Endothelial cell of umbilical vein (primary cell): Measurements from ENCODE around the gene NCK1. TPM values are rescaled to one million over a fixed set of nuclear protein-coding genes. Genes with fewer than 3 reads are reported as not detected.

Experiments
- BruUV-seq: library from RNA; stranded (reverse); fragments of 400-500 nt; replicated peaks from 2 replicates; lab custom pipeline; 2021; lab: Mats Ljungman, UMichigan
- CTCF ChIA-PET: fragments of 300-600, 350-600 bp; sonication (Branson Sonifier 250); formaldehyde crosslinking; loops from one replicate; lab custom pipeline; 2021; ENCODE audit warnings: antibody characterized with exemption, inconsistent platforms; lab: Charles Lee
- POLR2A ChIA-PET: fragments of 300-600, 350-600 bp; sonication (Branson Sonifier 250); formaldehyde crosslinking; loops from one replicate; lab custom pipeline; 2021; ENCODE audit warnings: antibody characterized with exemption, inconsistent platforms; lab: Charles Lee
- DNase-seq: peaks from one replicate; pipeline ENCODE4 v3.0.0-alpha.2; 2011; ENCODE audit warnings: low read depth, low spot score
- FAIRE-seq: peaks from 2 replicates; lab custom pipeline; 2011; peaks lifted over from hg19 to GRCh38; lab: Jason Lieb, UNC
- H2AFZ ChIP-seq: 2 replicates; pipeline ENCODE4 v1.6.0; 2012; ENCODE audit warnings: low read depth, low read length, control low read depth, inconsistent platforms
- H3K27ac ChIP-seq: 2 replicates; pipeline ENCODE4 v1.5.1; 2011; ENCODE audit warnings: low read depth, mild to moderate bottlenecking, control low read depth, low read length, moderate library complexity; ENCODE audit not compliant: insufficient read depth
- H3K27me3 ChIP-seq, 2 experiments: 2 replicates each; pipeline versions ENCODE4 v1.6.0 to v1.6.1; 2011; ENCODE audit warnings: low read length in 2 of 2, mixed read lengths in 1 of 2; ENCODE audit not compliant: control insufficient read depth in 2 of 2, insufficient read depth in 2 of 2
- H3K36me3 ChIP-seq, 2 experiments: 2 replicates in 1 of 2; 3 replicates in 1 of 2; pipeline ENCODE4 v1.5.1; 2011; ENCODE audit warnings: low read length in 2 of 2, mild to moderate bottlenecking in 1 of 2, moderate library complexity in 1 of 2; ENCODE audit not compliant: control insufficient read depth in 2 of 2, insufficient read depth in 2 of 2; ENCODE audit errors: extremely low read depth in 1 of 2
- H3K4me1 ChIP-seq: 3 replicates; pipeline ENCODE4 v1.5.1; 2011; ENCODE audit warnings: mild to moderate bottlenecking, low read length; ENCODE audit not compliant: control insufficient read depth, insufficient read depth; ENCODE audit errors: extremely low read depth
- H3K4me2 ChIP-seq: 2 replicates; pipeline ENCODE4 v1.6.1; 2011; ENCODE audit warnings: low read length, control low read depth, mixed read lengths; ENCODE audit not compliant: insufficient read depth
- H3K4me3 ChIP-seq, 3 experiments: fragments of 200-600 bp in 1 of 3; sonication (generic), shearing (Covaris generic) in 1 of 3; replicated peaks in 1 of 3; 2 replicates each; pipeline ENCODE4 v1.5.1; 2011 to 2016; ENCODE audit warnings: control low read depth in 3 of 3, low read length in 3 of 3, mild to moderate bottlenecking in 2 of 3, inconsistent platforms in 1 of 3, low read depth in 1 of 3, moderate library complexity in 1 of 3; ENCODE audit not compliant: insufficient read depth in 1 of 3
- H3K79me2 ChIP-seq: 2 replicates; pipeline ENCODE4 v1.6.0; 2012; ENCODE audit warnings: low read length, inconsistent platforms; ENCODE audit not compliant: control insufficient read depth, insufficient read depth
- H3K9ac ChIP-seq: replicated peaks from 2 replicates; pipeline ENCODE3; 2011; ENCODE audit warnings: low read length, control low read depth; ENCODE audit not compliant: insufficient read depth; ENCODE audit errors: extremely low read depth
- H3K9me1 ChIP-seq: replicated peaks from 3 replicates; pipeline ENCODE4 v1.6.0; 2011; ENCODE audit warnings: mild to moderate bottlenecking, low read length; ENCODE audit not compliant: control insufficient read depth, insufficient read depth; ENCODE audit errors: extremely low read depth
- H3K9me3 ChIP-seq: replicated peaks from 2 replicates; pipeline ENCODE4 v1.5.1; 2012; ENCODE audit warnings: low read length, inconsistent platforms; ENCODE audit not compliant: control insufficient read depth, insufficient read depth
- H4K20me1 ChIP-seq: replicated peaks from 2 replicates; pipeline ENCODE3; 2011; ENCODE audit warnings: mild to moderate bottlenecking, low read length; ENCODE audit not compliant: control insufficient read depth, insufficient read depth; ENCODE audit errors: extremely low read depth
- EZH2 ChIP-seq: IDR thresholded peaks from 2 replicates; pipeline ENCODE4 v1.6.1; 2012; ENCODE audit warnings: borderline replicate concordance, low read depth, mild to moderate bottlenecking, moderate library complexity, low read length, inconsistent platforms; ENCODE audit not compliant: severe bottlenecking
- FOS ChIP-seq: IDR thresholded peaks from 2 replicates; pipeline ENCODE4 v1.6.1; 2011; ENCODE audit warnings: mild to moderate bottlenecking, low read length, moderate library complexity, borderline replicate concordance; ENCODE audit not compliant: insufficient read depth
- GATA2 ChIP-seq: IDR thresholded peaks from 2 replicates; pipeline ENCODE4 v1.7.0; 2011; ENCODE audit warnings: low read depth, mild to moderate bottlenecking, moderate library complexity, mixed read lengths, low read length; ENCODE audit not compliant: insufficient read length, insufficient read depth
- JUN ChIP-seq: IDR thresholded peaks from 2 replicates; pipeline ENCODE4 v1.6.1; 2011; ENCODE audit warnings: borderline replicate concordance, low read depth; ENCODE audit not compliant: insufficient read length, insufficient read depth
- MYC ChIP-seq: IDR thresholded peaks from one replicate; pipeline ENCODE4 v1.6.1; 2011; ENCODE audit warnings: mild to moderate bottlenecking, low read depth, low read length
- POLR2A ChIP-seq: IDR thresholded peaks from 2 replicates; pipeline ENCODE4 v1.6.1; 2012; ENCODE audit warnings: low read depth, mild to moderate bottlenecking, control low read depth, low read length
- POLR2AphosphoS5 ChIP-seq: IDR thresholded peaks from 2 replicates; pipeline ENCODE4 v1.6.1; 2012; ENCODE audit warnings: low read depth, mild to moderate bottlenecking, control low read depth, low read length, moderate library complexity; ENCODE audit not compliant: insufficient read depth
- dilution Hi-C: fragments of 300-500 bp; cut with MboI; formaldehyde crosslinking; loops from one replicate; pipeline ENCODE4 v1.15.0; 2019; ENCODE audit warnings: low sequenced_read_pairs; ENCODE audit not compliant: extremely low pct_ligation_motif_present
- intact Hi-C: fragments of 100-400 bp; cut with micrococcal nuclease; formaldehyde crosslinking; loops from one replicate; pipeline ENCODE4 v1.10.0; 2022
- polyA plus RNA-seq, 4 experiments: library from polyadenylated mRNA; depleted of rRNA in 3 of 4; stranded (reverse) in 3 of 4; unstranded in 1 of 4; fragments of >200 nt; gene quantifications; 2 replicates each; pipeline versions ENCODE4 v1.2.1 to v1.2.3, GENCODE V29; 2011 to 2012; ENCODE audit warnings: missing spikeins in 1 of 4
- total RNA-seq: library from RNA; stranded (reverse); gene quantifications from 2 replicates; pipeline ENCODE4 v1.2.3, GENCODE V29; 2021
- TF ChIP-seq, protein P1 (sequence below), 2 donors: IDR thresholded peaks; 1 replicate in 1 of 2; 2 replicates in 1 of 2; pipeline ENCODE4 v1.5.1; 2011; ENCODE audit warnings: low read length in 2 of 2, mild to moderate bottlenecking in 2 of 2, moderate library complexity in 2 of 2, control low read depth in 1 of 2, inconsistent platforms in 1 of 2, low read depth in 1 of 2; ENCODE audit not compliant: insufficient read depth in 1 of 2; ENCODE audit errors: extremely low read depth in 1 of 2
- TF ChIP-seq, protein P2 (sequence below): IDR thresholded peaks from 2 replicates; pipeline ENCODE4 v1.6.1; 2011; ENCODE audit not compliant: insufficient read depth, insufficient read length

NCK1 gene
- total and polyA plus RNA-seq, 2 donors (not counting 3 experiments of a cell fraction or from before 2014, with no cell fraction given), result 19.3 to 52.2 TPM

DNA sequence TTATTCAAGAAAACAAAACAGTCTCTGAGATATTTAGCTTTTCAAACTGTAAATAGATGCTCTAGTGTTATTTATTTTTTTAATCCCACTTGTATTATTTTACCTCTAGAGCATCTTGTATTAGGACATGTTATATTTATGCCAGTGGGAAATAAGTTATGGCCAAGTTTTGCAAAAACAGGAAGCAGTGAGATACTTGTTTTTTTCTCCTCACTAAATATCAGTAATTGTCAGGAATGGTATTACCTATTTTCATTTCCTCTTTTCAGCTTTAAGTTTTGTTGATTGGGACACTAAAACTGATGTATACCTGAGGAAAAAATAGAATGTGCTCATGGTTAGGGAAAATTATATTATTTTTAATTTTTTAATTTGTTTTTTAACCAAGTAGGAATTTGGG lies 87.1 kb downstream of the NCK1 start:
- Histone ChIP-seq H4K20me1 (no peaks in the 10 kb centered on the region), H3K9me1 (no peaks in the 10 kb centered on the region), H3K36me3 (peaks cover 2 to 6% of the 10 kb centered on the region in 2 experiments), H3K27ac (peak overlapping the region; percentile 34), H3K27me3 (no peaks in the 10 kb centered on the region), H3K4me1 (peaks cover 12% of the 10 kb centered on the region), H3K79me2 (peaks cover 15% of the 10 kb centered on the region), H2AFZ (no peak overlapping the region), H3K4me2 (peak overlapping the region; percentile 42), H3K9ac (no peak overlapping the region), H3K9me3 (no peaks in the 10 kb centered on the region), H3K4me3 (no peak overlapping the region)
- FAIRE-seq, result no peak
- ChIA-PET CTCF (interaction anchor here (0.5 to 2.2 kb wide), 4 partner anchors 11 to 874 kb away, joined by 3 to 8 read pairs (median 5); no protein-coding TSS in a partner anchor), POLR2A (no interaction called here)
- intact Hi-C loops, result loop anchor here (1.0 to 2.0 kb wide), 3 partner anchors 65 to 190 kb away; partner anchors contain the start of gene SLC35G2
- TF ChIP-seq MYC (no peak), JUN (no peak), POLR2A (no peak), POLR2AphosphoS5 (no peak), GATA2 (no peak), EZH2 (no peak), FOS (no peak)
- TF ChIP-seq, protein P1, sequence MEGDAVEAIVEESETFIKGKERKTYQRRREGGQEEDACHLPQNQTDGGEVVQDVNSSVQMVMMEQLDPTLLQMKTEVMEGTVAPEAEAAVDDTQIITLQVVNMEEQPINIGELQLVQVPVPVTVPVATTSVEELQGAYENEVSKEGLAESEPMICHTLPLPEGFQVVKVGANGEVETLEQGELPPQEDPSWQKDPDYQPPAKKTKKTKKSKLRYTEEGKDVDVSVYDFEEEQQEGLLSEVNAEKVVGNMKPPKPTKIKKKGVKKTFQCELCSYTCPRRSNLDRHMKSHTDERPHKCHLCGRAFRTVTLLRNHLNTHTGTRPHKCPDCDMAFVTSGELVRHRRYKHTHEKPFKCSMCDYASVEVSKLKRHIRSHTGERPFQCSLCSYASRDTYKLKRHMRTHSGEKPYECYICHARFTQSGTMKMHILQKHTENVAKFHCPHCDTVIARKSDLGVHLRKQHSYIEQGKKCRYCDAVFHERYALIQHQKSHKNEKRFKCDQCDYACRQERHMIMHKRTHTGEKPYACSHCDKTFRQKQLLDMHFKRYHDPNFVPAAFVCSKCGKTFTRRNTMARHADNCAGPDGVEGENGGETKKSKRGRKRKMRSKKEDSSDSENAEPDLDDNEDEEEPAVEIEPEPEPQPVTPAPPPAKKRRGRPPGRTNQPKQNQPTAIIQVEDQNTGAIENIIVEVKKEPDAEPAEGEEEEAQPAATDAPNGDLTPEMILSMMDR (IDR thresholded peaks at IDR 0.05; ENCODE audit: extremely low read depth in 1 of 2, insufficient read depth in 1 of 2, low read depth in 1 of 2, low read length in 2 of 2), result no peak
- TF ChIP-seq, protein P2, sequence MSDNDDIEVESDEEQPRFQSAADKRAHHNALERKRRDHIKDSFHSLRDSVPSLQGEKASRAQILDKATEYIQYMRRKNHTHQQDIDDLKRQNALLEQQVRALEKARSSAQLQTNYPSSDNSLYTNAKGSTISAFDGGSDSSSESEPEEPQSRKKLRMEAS, result no peak
- BruUV-seq, result no TSS peak
- dilution Hi-C loops, result no loop called here
- peak; percentile 63 for DNase-seq
